GM18867 (cell line): ENCODE results near the gene CD81.
"Not testable (repeated sequence)": the region's sequence is repeated elsewhere in the genome, so short reads cannot be mapped to it uniquely, and the experiment has no call there.

Experiments used
- ATAC-seq: cut with Tn5 transposase; IDR thresholded peaks from one replicate; pipeline ENCODE4 v1.9.1; 2021; ENCODE audit warnings: mild to moderate bottlenecking, moderate library complexity; ENCODE audit not compliant: unreplicated experiment

Gene CD81

DNA sequence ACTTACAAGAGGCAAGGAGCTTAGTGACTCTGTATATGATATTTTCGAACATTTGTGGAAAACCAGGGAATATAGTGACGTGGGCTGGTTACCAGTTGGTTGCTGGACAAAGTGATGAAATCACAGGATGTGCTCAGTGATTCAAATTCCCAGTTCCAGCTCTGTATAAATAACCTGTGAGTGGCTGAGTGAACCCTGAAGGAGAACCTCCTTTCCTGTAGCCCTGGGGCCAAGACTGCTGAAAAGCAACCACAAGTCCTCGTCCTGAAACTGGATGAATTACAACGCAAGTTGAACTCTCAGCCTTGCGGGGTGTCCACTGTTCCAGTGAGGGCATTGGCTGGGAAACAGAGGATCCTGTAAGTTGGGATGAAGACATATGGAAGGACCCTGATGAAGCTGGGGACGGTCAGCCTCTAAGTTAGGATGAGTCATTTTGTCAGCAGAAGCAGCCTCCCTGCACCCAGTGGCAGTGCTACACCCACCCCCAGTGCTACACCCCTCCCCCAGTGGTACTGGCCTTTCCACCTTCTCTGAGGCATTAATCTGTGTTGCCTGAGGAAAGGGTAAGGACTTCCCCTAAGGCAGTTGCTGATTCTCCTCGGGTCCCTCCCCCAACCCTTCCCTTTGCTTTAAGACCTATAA lies 22.0 kb upstream of the CD81 start:
- no peak for ATAC-seq

DNA sequence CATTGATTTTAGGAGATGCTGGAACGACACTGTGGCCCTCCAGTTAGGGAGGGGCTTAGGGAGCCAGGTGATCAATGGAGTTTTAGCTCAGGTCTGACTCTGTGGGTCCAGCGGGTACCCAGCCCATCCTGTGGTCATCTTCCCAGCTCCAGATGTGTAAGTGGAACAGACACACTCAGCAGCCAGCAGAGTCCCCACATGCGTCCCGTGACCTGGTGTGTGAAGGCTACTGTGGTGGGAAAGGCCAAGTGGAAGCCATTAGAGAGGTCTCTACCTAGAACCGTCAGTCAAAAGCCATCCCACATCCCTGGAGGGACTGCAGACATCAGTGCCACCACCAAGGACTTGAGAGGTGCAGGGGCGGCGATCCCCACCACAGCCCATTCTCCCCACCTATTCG lies 19.9 kb upstream of the CD81 start:
- no peak for ATAC-seq

DNA sequence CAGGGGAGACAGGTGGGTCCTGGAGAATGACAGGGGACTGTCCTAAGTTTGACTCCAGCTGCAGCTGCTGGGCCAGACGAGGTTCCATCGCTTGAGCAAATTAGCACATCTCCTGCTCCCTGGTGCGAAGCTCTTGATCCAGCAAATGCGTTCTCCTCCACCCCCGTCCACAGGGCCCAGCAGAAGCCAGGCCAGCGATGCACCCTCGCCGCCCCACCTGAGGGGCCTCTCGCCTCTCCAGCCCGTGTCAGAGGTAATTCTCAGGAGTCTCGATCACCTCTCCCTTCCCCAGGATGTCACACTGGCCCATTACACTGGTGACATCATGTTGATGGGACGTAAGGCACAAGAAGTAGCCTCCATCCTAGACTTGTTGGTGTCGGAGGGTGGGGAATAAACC lies 19.5 kb upstream of the CD81 start:
- ATAC-seq = not testable (repeated sequence)

DNA sequence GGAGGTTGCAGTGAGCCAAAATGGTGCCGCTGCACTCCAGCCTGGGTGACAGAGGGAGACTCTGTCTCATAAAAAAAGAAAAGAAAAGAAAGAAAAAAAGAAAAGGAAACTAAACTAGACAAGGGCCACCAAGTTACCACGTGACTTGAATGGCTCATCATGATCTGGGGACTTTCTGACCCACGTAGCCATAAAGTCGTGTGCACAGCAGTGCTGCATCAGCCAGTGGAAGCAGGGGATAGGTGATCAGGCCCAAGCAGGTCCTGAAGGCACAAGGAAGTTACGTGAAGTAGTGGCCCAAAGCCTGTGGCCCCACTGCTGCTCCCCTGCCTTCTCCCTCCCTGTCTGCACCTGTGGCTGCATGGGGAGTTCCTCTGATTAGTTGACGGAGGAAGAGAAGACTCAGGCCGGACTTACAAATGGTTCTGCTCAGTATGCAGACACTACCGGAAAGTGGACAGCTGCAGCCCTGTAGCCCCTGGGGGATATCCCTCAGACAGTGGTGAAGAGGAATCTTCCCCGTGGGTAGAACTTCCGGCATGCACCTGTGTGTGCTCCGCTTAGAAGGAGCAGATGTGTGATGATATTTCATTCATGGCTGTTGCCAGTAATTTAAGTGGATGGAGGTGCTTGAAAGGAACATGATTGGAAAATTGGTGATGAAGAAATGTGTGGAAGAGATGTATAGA lies 18.2 kb upstream of the CD81 start:
- ATAC-seq = no peak

DNA sequence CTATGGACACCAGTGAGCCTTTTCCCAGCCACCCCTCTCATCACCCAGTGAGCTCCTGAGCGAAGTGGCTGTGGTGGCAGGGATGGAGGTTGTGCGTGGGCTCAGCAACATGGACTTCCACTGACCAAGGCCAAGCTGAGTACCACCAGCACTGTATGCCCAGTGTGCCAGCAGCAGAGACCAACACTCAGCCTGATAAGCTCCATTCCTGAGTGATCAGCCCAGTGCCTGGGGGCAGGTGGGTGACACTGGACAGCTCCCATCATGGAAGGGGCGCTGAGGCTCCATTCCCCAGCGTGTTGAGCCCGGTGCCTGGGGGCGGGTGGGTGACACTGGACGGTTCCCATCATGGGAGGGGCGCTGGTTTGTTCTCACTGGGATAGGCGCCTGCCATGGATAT lies 17.6 kb upstream of the CD81 start:
- ATAC-seq = no peak

DNA sequence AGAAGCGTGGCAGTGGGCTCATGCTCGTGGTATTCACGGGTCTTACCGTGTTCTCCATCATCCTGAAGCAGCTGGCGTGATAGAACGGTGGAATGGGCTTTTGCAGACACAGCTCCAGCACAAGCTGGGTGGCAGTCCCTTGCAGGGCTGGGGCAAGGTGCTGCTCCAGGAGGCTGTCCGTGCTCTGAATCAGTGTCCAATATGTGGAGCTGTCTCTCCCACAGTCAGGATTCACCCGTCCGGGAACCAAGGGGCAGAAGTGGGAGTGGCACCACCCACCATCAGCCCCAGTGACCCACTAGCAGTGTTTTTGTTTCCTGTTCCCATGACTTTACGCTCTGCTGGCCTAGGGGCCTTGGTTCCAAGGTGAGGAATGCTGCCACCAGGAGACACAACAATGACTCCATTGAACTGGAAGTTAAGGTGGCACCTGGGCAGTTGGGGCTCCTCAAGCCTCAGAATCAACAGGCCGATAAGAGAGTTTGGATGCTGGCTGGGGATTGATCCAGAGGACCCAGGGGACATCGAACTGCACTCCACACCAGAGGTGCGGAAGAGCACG lies 16.9 kb upstream of the CD81 start:
- no peak for ATAC-seq

DNA sequence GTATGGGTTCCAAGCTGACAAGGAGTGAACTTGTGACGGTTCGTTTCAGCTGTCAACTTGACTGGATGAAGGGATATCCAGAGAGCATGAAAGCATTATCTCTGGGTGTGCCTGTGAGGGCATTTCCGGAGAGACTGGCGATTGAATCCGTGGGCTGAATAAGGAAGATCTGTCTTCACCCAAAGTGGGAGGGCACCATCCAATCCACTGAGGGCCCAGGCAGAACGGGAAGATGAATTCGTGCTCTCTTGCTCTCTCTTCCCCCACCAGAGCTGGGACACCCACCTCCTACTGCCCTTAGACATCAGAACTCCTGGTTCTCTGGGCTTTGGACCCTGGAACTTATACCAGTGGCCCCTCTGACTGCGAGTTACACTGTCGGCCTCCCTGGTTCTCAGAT lies 15.5 kb upstream of the CD81 start:
- no peak for ATAC-seq

DNA sequence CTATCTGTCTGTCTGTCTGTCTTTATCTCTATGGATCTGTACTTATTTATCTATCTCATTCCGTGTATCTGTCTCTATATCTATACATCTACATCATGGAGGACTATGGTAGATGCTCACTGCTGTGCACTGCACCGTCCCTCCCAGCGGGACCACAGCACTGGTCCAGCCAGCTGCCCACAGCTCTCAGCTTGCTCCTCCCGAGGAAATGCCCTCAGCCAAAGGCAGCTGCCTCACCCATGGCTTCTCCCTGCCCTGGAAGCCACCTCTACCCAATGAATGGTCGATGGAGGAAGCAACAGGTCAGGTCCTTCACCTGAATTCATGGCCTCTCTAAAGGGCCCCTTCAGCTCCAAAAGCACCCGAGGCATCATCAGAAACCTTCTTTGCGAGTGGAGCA lies 14.7 kb upstream of the CD81 start:
- ATAC-seq = no peak

DNA sequence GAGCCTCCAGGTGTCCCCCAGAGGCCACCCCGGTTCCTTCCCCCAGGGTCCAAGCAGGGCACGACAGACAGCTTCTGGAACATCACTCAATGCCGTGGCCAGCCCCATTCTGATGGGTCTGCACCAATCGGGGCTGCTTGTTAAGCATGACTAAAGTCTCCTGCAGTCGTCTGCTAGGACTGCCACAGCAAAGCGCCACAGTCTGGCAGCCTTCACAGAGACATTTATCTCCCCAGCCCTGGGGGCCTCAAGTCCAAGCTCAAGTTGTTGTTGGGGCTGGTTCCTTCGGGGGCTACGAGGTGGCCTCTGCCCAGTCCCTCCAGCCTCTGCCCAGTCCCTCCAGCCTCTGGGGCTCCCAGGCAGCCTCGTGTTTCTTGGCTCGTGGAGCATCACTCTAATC lies 14.0 kb upstream of the CD81 start:
- ATAC-seq = no peak

DNA sequence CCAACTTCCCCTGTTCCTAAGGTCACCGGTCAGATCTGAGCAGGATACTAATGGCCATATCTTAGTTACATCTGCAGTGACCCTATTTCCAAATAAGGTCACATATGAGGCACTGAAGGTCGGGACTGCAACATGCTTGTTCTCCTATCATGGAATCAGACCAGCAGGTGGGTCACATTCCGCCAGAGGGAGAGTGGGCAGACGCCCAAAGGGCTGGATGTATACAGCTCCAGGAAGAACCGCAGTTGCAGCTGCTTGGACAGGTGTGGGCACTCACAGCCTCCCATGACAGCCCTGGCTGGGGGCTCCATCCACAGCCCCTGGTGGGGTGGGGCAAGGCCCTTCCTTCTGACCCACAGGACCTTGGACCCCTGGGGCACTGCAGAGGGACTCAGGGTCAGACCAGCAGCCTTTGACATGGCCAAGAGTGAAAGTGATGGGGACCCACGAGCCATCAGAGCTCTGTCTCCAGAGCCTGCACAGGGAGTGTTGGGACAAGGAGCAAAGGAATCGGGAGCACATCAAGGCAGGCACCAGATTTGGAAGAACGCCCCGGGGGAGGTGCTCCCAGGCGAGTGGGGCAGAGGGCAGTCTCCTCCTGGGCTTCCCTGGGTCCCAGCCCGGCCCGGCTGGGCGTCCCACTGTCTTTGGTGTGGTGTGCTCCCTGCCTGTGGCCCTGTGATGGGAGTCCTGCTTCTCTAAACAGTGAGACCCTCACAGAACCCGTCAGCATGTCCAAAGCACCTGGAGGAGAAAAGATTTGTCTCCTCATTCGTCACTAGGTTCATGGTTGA lies 13.3 kb upstream of the CD81 start:
- ATAC-seq = no peak

DNA sequence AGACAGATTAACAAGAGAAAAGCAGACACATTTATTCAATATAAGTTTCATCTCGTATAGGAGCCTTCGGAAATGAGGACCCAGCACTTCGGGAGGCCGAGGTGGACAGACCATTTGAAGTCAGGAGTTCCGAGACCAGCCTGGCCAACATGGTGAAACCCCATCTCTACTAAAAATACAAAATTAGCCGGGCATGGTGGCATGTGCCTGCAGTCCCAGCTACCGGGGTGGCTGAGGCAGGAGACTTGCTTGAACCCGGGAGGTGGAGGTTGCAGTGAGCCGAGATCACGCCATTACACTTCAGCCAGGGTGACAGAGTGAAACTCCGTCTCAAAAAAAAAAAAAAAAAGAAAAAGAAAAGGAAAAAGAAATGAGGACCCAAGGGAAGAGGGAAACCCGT lies 12.7 kb upstream of the CD81 start:
- not testable (repeated sequence) for ATAC-seq

DNA sequence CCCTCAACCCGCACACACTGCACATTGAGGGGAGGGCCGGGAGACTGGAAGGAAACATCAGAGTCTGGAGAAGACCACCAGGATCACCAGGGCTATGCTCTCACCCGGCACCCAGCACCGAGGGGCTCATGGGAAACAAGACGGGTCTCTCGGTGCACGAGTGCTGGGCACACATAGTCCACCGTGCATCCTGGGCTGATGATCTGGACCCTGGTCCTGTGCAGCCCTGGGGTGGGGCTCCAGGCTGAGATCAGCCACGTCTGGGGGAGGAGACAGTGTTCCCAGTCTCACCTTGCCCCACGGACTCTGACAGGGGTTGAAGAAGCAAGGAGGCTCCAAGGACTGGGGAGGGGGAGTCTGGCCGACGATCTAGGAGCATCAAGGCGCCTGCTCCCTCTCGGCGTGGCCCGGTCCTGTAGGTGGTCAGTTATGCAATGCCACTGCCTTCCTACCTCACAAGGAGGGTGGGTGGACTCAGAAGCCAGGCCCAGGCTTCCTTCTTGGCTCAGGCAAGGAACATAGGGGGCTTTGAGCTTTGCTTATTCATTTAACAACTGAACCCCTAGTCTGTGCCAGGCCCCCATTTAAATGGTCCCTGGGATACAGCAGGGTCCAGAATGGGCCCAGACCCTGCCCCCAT lies 11.4 kb upstream of the CD81 start:
- no peak for ATAC-seq

DNA sequence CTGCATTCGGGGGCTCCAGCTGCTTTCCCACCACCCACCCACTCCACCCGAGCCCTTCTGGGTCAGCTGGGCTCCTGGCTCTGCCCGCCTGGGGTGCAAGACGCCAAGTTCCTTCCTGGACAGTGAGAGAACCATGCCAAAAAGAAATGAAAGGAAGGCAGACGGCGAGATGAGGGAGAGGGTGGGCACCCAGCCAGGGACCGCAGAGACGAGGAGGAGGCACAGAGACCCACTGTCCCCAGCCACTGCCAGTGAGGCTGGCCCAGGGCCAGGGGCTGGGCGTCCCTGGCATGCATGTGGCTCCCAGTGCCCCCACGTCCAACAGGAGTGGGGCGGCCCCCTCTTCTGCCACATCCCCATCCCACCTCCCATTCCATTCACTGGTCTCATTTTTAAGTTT lies 10.8 kb upstream of the CD81 start:
- ATAC-seq = no peak

DNA sequence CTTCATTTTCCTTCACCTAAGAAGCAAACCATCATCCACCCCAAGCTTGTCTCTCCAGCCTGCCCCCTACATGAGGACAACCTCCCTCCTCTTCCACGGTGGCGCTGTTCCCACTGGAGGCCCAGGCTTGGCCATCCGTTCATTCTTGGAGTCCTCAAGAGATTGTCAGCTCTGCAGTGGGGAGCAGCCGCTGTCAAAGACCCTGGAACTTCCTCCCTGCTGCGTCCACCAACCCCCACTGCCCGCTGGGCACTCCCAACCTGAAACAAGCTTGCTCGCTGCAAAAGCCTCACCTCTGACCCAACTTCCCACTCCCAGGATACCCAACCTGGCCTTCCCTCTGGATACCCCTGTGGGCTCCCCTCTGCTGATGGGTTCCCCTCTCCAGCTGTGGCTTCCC lies 10.4 kb upstream of the CD81 start:
- ATAC-seq = no peak

DNA sequence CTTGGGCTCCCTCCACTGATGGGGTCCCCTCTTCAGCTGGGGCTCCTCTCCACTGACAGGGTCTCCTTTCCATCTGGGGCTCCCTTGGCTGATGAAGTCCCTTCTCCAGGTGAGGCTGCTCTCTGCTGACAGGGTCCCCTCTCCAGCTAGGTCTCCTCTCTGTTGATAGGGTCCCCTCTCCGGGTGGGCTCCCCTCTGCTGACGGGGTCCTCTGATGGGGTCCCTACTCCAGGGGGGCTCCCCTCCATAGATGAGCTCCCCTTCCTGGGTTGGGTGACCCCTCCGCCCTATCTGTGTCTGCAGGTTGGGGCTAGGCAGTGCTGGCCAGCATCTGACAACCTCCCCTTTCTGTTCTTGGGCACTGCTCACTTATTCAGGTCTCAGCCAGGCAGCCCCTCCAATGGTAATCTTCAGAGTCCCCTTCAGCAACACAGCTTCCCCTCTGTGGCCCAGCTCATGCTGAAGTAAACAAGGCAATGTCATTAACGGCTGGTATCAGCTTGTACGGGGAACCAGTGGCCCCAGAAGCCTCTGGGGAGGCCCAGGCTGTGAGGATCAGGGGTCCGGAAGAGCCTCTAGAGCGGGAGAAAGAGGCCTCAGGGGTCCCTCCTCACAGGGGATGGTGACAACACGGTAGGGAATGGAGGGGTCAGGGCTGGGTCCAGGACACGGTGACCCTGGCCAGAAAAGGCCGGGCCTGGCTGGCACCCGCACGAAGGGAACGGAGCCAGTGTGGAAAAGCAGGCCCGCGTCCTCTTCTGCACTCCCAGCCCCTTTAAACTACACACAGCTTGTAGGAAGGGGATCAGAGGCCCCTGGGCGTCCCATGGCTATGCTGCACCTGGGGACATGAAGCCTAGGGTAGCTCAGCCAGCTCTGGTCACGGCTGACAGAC lies 9.6 kb upstream of the CD81 start:
- ATAC-seq = no peak

DNA sequence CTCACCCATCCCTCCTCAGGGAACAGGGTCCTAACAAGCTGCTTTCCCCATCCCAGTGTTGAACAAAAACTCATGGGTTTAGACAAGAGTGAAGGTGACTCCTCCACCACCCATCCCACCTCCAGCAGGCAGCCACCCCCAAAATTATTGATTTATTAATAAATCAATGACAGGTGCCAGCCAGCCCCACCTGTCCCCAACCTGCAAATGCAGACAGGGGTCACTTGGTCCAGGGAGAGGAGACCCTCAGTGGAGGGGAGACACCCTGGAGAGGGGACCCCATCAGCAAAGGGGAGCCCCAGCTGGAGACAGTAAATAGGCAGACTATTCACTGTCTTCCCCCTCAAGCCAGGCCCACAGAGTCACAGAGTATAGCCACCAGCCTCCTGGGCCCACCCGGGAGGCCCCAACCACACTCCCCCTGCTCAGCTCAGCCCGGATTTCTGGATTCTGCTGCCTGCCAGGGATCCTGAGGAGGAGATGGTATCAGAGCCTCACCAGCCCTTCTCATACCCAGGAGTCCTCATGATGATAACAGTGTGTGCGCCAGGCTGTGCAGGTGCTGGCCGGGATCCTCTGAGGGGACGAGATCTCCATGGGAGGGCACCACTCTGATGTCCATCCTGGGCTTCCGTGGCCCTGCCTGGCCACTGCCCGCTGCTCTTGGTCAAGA lies 8.8 kb upstream of the CD81 start:
- ATAC-seq = no peak

DNA sequence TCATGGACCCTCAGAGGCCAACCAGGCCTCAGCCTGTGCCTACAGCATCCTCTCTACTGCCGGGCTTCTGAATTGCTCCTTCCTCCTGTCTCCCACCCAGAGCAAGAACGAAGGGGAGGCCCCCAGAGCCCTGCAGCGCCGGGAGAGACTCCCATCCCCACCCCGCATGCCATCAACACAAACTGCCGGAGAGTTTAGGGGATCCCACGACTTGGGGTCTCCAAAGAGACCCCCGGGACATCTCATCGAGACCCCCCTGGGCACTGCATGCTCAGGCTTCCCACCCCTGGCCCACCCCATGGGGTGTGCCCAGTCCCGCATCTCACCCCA lies 8.3 kb upstream of the CD81 start:
- ATAC-seq = no peak

DNA sequence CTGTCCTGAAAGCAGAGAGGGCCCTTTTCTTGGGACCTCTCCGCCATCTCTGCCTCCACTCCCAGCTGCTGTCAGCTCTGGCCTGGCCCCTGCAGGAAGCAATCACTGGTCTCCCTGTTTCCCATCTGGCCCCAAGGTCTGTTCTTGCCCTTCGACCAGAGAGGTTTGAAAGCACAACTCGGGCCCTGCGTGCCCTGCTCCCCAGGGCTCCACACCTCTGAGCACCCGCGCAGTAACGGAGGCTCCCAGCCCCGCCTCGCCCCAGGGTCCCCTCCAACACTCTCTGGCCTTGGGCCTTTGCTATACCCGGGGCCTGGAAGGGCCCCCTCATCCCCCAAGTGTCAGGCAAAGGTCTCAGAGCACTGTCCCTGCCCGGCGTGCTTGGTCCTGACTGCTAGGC lies 7.8 kb upstream of the CD81 start:
- no peak for ATAC-seq

DNA sequence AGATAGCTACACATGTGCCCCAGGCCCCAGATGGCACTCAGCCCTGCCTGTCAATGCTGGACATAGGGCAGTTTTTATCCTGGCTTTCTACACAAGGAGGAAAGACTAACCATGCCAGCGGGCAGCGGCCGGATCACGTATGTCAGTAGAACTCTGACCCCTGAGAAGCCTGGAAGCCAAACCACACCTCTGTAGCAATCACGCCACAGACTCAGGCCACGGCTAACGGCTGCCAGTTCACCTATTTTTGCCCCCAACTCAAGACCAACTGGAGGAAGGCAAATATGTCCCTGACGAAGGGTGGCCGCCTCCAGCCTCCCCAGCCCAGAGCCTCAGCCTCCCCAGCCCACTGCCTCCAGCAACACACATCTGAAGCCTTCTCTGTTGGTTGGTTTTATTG lies 7.2 kb upstream of the CD81 start:
- no peak for ATAC-seq
